WTC11 (cell line): ENCODE data around the gene ALMS1.

ENCODE experiments used
- NFYB ChIP-seq: sonication (generic); formaldehyde crosslinking; conservative IDR thresholded peaks from 2 replicates; pipeline ENCODE4 v1.8.0; 2022; ENCODE audit warnings: low read depth, missing genetic modification reagents
- TEAD4 ChIP-seq: sonication (generic); formaldehyde crosslinking; IDR thresholded peaks from 2 replicates; pipeline ENCODE4 v1.8.0; 2022; ENCODE audit warnings: mild to moderate bottlenecking, missing genetic modification reagents
- ZNF263 ChIP-seq: sonication (generic); formaldehyde crosslinking; IDR thresholded peaks from 2 replicates; pipeline ENCODE4 v1.8.1; 2022; ENCODE audit warnings: low read depth, mild to moderate bottlenecking, moderate library complexity, missing genetic modification reagents
- TF ChIP-seq, protein P1 (sequence below): fragments of 200-600 bp; IDR thresholded peaks from 2 replicates; pipeline ENCODE4 v1.8.0; 2022; ENCODE audit warnings: antibody characterized with exemption
- TF ChIP-seq, protein P2 (sequence below): sonication (generic); formaldehyde crosslinking; IDR thresholded peaks from 2 replicates; pipeline ENCODE4 v1.8.1; 2023; ENCODE audit warnings: mild to moderate bottlenecking, missing genetic modification reagents, moderate library complexity
- TF ChIP-seq, protein P3 (sequence below): sonication (generic); formaldehyde crosslinking; IDR thresholded peaks from 2 replicates; pipeline ENCODE4 v1.8.0; 2022; ENCODE audit warnings: mild to moderate bottlenecking, missing genetic modification reagents
- TF ChIP-seq, protein P4 (sequence below): sonication (generic); formaldehyde crosslinking; IDR thresholded peaks from 2 replicates; pipeline ENCODE4 v1.8.0; 2022; ENCODE audit warnings: mild to moderate bottlenecking, missing genetic modification reagents

DNA sequence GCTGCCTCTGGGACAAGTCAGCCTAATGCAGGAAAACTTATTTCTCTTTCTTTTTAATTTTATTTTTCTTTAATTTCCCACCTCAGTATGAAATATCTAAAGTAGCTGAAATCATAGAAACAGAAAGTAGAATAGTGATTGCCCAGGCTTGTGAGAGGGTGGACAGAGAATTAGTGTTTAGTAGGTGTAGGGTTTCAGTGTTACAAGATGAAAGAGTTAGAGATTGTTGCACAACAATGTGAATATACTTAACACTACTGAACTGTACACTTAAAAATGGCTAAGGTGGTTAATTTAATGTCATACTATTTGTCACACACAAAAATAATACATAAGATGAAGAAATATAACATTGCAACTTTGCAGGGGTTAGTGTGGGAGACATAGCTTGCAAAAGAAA, 175.8 kb downstream of the ALMS1 start:
- TF ChIP-seq, protein P1, sequence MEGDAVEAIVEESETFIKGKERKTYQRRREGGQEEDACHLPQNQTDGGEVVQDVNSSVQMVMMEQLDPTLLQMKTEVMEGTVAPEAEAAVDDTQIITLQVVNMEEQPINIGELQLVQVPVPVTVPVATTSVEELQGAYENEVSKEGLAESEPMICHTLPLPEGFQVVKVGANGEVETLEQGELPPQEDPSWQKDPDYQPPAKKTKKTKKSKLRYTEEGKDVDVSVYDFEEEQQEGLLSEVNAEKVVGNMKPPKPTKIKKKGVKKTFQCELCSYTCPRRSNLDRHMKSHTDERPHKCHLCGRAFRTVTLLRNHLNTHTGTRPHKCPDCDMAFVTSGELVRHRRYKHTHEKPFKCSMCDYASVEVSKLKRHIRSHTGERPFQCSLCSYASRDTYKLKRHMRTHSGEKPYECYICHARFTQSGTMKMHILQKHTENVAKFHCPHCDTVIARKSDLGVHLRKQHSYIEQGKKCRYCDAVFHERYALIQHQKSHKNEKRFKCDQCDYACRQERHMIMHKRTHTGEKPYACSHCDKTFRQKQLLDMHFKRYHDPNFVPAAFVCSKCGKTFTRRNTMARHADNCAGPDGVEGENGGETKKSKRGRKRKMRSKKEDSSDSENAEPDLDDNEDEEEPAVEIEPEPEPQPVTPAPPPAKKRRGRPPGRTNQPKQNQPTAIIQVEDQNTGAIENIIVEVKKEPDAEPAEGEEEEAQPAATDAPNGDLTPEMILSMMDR: no peak
- TF ChIP-seq, protein P2, sequence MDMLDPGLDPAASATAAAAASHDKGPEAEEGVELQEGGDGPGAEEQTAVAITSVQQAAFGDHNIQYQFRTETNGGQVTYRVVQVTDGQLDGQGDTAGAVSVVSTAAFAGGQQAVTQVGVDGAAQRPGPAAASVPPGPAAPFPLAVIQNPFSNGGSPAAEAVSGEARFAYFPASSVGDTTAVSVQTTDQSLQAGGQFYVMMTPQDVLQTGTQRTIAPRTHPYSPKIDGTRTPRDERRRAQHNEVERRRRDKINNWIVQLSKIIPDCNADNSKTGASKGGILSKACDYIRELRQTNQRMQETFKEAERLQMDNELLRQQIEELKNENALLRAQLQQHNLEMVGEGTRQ: no peak
- TF ChIP-seq TEAD4 (CRISPR knock-in tag) (no peak), ZNF263 (CRISPR knock-in tag) (no peak), NFYB (CRISPR knock-in tag) (no peak)
- TF ChIP-seq, protein P3, sequence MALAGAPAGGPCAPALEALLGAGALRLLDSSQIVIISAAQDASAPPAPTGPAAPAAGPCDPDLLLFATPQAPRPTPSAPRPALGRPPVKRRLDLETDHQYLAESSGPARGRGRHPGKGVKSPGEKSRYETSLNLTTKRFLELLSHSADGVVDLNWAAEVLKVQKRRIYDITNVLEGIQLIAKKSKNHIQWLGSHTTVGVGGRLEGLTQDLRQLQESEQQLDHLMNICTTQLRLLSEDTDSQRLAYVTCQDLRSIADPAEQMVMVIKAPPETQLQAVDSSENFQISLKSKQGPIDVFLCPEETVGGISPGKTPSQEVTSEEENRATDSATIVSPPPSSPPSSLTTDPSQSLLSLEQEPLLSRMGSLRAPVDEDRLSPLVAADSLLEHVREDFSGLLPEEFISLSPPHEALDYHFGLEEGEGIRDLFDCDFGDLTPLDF (CRISPR knock-in tag): no peak
- TF ChIP-seq, protein P4, sequence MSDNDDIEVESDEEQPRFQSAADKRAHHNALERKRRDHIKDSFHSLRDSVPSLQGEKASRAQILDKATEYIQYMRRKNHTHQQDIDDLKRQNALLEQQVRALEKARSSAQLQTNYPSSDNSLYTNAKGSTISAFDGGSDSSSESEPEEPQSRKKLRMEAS (CRISPR knock-in tag): no peak
